HAP-1 (cell line): ENCODE measurements around the gene TNK2.
A peak's percentile ranks its signal among the peaks of the same experiment; 100 is the strongest.
"Not testable (repeated sequence)": the region's sequence is repeated elsewhere in the genome, so short reads cannot be mapped to it uniquely, and the experiment has no call there.

ENCODE experiments used
- DNase-seq, 2 experiments: peaks; one replicate each; pipeline ENCODE4 v3.0.0-alpha.2; 2016 to 2020; ENCODE audit warnings: low spot score in 2 of 2
- H3K27me3 ChIP-seq: fragments of 250-450 bp; sonication (Bioruptor Pico); 2 replicates; pipeline ENCODE4 v1.5.1; 2020; ENCODE audit warnings: low read depth, mild to moderate bottlenecking, moderate library complexity
- H3K36me3 ChIP-seq: fragments of 250-450 bp; sonication (Bioruptor Pico); replicated peaks from 2 replicates; pipeline ENCODE4 v1.5.1; 2020; ENCODE audit warnings: mild to moderate bottlenecking
- H3K4me1 ChIP-seq: fragments of 250-450 bp; sonication (Bioruptor Pico); 2 replicates; pipeline ENCODE4 v1.5.1; 2020; ENCODE audit warnings: mild to moderate bottlenecking
- H3K4me3 ChIP-seq: fragments of 250-450 bp; sonication (Bioruptor Pico); 2 replicates; pipeline ENCODE4 v1.5.1; 2020; ENCODE audit warnings: mild to moderate bottlenecking, moderate library complexity
- H3K9me3 ChIP-seq: fragments of 250-450 bp; sonication (Bioruptor Pico); 2 replicates; pipeline ENCODE4 v1.5.1; 2020; ENCODE audit warnings: mild to moderate bottlenecking, moderate library complexity
- in situ Hi-C: fragments of 300-500 bp; cut with MboI; formaldehyde crosslinking; loops from 3 replicates; pipeline ENCODE4 v1.14.3; 2020; ENCODE audit warnings: low sequenced_read_pairs, inconsistent platforms, mixed read lengths

Gene TNK2

GRCh38 chr3:195939526-195940470 lies 31.4 kb upstream of the TNK2 start:
- in situ Hi-C loops, H3K4me3 ChIP-seq, H3K27me3 ChIP-seq, DNase-seq, H3K36me3 ChIP-seq, H3K9me3 ChIP-seq, H3K4me1 ChIP-seq: not testable (repeated sequence)

GRCh38 chr3:195933044-195933430 lies 24.7 kb upstream of the TNK2 start:
- H3K36me3 ChIP-seq, H3K9me3 ChIP-seq, DNase-seq, H3K27me3 ChIP-seq, in situ Hi-C loops, H3K4me3 ChIP-seq: not testable (repeated sequence)
- peaks cover 15% of the 10 kb centered on the region for H3K4me1 ChIP-seq

GRCh38 chr3:195932418-195933043 lies 24.2 kb upstream of the TNK2 start:
- H3K9me3 ChIP-seq: no peaks in the 10 kb centered on the region; the same call in 1 of the 2 replicates
- in situ Hi-C loops: no loop called here
- peaks cover 15% of the 10 kb centered on the region for H3K4me1 ChIP-seq
- no peaks in the 10 kb centered on the region; the same call in 1 of the 2 replicates for H3K36me3 ChIP-seq
- DNase-seq: no peak
- H3K4me3 ChIP-seq: no peak overlapping the region
- no peaks in the 10 kb centered on the region for H3K27me3 ChIP-seq

GRCh38 chr3:195931582-195932273 lies 23.4 kb upstream of the TNK2 start:
- in situ Hi-C loops: no loop called here
- DNase-seq: no peak
- Histone ChIP-seq H3K27me3 (no peaks in the 10 kb centered on the region), H3K4me3 (no peak overlapping the region), H3K36me3 (no peaks in the 10 kb centered on the region; the same call in 1 of the 2 replicates), H3K4me1 (peaks cover 22% of the 10 kb centered on the region), H3K9me3 (no peaks in the 10 kb centered on the region; the same call in 1 of the 2 replicates)

GRCh38 chr3:195929452-195929851 lies 21.1 kb upstream of the TNK2 start:
- DNase-seq: peak in 1 of 2 experiments; percentile 29
- Histone ChIP-seq H3K4me3 (no peak overlapping the region), H3K36me3 (no peaks in the 10 kb centered on the region; the same call in 1 of the 2 replicates), H3K4me1 (peaks cover 22% of the 10 kb centered on the region), H3K27me3 (no peaks in the 10 kb centered on the region), H3K9me3 (no peaks in the 10 kb centered on the region; the same call in 1 of the 2 replicates)
- in situ Hi-C loops: no loop called here

- DNase-seq: peak; percentile 54 to 60
- in situ Hi-C loops: no loop called here
- Histone ChIP-seq H3K27me3 (no peaks in the 10 kb centered on the region), H3K36me3 (no peaks in the 10 kb centered on the region), H3K4me3 (no peak overlapping the region), H3K9me3 (no peaks in the 10 kb centered on the region), H3K4me1 (peaks cover 11% of the 10 kb centered on the region)
Measured at GRCh38 chr3:195921334-195921791, 13.0 kb upstream of the TNK2 start.

GRCh38 chr3:195918176-195918575 lies 9.8 kb upstream of the TNK2 start:
- Histone ChIP-seq H3K4me1 (peaks cover 19% of the 10 kb centered on the region), H3K4me3 (no peak overlapping the region), H3K9me3 (no peaks in the 10 kb centered on the region), H3K27me3 (no peaks in the 10 kb centered on the region), H3K36me3 (no peaks in the 10 kb centered on the region)
- in situ Hi-C loops: no loop called here
- no peak for DNase-seq

GRCh38 chr3:195916991-195917390 lies 8.6 kb upstream of the TNK2 start:
- Histone ChIP-seq H3K4me1 (peaks cover 19% of the 10 kb centered on the region), H3K27me3 (no peaks in the 10 kb centered on the region), H3K9me3 (no peaks in the 10 kb centered on the region), H3K4me3 (no peak overlapping the region), H3K36me3 (no peaks in the 10 kb centered on the region)
- in situ Hi-C loops: no loop called here
- DNase-seq: no peak

- in situ Hi-C loops: no loop called here
- no peaks in the 10 kb centered on the region for H3K36me3 ChIP-seq
- peaks cover 14% of the 10 kb centered on the region for H3K4me1 ChIP-seq
- H3K4me3 ChIP-seq: no peak overlapping the region
- no peaks in the 10 kb centered on the region for H3K9me3 ChIP-seq
- no peak for DNase-seq
- H3K27me3 ChIP-seq: no peaks in the 10 kb centered on the region
Measured at GRCh38 chr3:195916291-195916690, 7.9 kb upstream of the TNK2 start.

- Histone ChIP-seq H3K27me3 (no peaks in the 10 kb centered on the region), H3K9me3 (no peaks in the 10 kb centered on the region), H3K36me3 (no peaks in the 10 kb centered on the region), H3K4me1 (peaks cover 19% of the 10 kb centered on the region), H3K4me3 (no peak overlapping the region)
- in situ Hi-C loops: no loop called here
- DNase-seq: peak; percentile 95
Measured at GRCh38 chr3:195914648-195915473, 6.5 kb upstream of the TNK2 start.

- H3K4me3 ChIP-seq, H3K9me3 ChIP-seq, in situ Hi-C loops, H3K27me3 ChIP-seq, H3K36me3 ChIP-seq, DNase-seq: not testable (repeated sequence)
- H3K4me1 ChIP-seq: peaks cover 21% of the 10 kb centered on the region
Measured at GRCh38 chr3:195914146-195914545, 5.8 kb upstream of the TNK2 start.

- Histone ChIP-seq H3K4me1 (peaks cover 21% of the 10 kb centered on the region), H3K36me3 (no peaks in the 10 kb centered on the region), H3K4me3 (no peak overlapping the region), H3K27me3 (no peaks in the 10 kb centered on the region), H3K9me3 (no peaks in the 10 kb centered on the region)
- DNase-seq: no peak
- in situ Hi-C loops: no loop called here
Measured at GRCh38 chr3:195913382-195913781, 5.0 kb upstream of the TNK2 start.

- H3K9me3 ChIP-seq: no peaks in the 10 kb centered on the region
- DNase-seq: no peak
- peaks cover 21% of the 10 kb centered on the region for H3K4me1 ChIP-seq
- no peaks in the 10 kb centered on the region for H3K27me3 ChIP-seq
- H3K4me3 ChIP-seq: no peak overlapping the region
- no peaks in the 10 kb centered on the region for H3K36me3 ChIP-seq
- in situ Hi-C loops: no loop called here
Measured at GRCh38 chr3:195911946-195912270, 3.6 kb upstream of the TNK2 start.
